ENCODE results near the gene MDN1.

DNA sequence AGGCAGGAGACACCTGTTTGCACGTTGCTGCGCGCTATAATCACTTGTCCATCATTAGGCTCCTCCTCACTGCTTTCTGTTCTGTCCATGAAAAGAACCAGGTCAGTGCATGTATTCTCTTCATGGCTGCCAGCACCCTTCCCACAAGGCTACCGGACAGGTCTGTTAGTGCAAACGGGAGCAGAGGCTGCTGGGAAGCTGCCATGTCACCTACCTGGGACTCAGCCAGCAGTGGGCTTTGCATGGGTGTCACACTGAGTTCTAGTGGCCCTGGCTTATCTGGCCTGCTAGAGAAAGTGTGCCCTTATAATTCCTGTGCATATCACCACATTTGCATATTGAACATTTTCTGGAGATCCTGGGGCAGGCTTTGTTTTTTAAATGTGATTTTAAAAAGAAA is 205.8 kb downstream of the MDN1 start:
- TF ChIP-seq ZNF354B (CRISPR knock-in tag; IDR thresholded peaks at IDR 0.05): no peak
- no peak for TF ChIP-seq ZNF138 (CRISPR knock-in tag; IDR thresholded peaks at IDR 0.05; ENCODE audit: low read depth)
- TF ChIP-seq MTF1 (CRISPR knock-in tag; IDR thresholded peaks at IDR 0.05): no peak
- TF ChIP-seq, protein P1, sequence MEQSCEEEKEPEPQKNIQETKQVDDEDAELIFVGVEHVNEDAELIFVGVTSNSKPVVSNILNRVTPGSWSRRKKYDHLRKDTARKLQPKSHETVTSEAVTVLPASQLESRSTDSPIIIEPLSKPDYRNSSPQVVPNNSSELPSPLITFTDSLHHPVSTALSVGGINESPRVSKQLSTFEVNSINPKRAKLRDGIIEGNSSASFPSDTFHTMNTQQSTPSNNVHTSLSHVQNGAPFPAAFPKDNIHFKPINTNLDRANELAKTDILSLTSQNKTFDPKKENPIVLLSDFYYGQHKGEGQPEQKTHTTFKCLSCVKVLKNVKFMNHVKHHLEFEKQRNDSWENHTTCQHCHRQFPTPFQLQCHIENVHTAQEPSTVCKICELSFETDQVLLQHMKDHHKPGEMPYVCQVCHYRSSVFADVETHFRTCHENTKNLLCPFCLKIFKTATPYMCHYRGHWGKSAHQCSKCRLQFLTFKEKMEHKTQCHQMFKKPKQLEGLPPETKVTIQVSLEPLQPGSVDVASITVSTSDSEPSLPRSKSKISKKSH (CRISPR knock-in tag; IDR thresholded peaks at IDR 0.05; ENCODE audit: borderline replicate concordance): no peak
- TF ChIP-seq GABPA (IDR thresholded peaks at IDR 0.05; ENCODE audit: low read depth, low read length): no peak
- TF ChIP-seq GABPA (CRISPR knock-in tag; IDR thresholded peaks at IDR 0.05; ENCODE audit: low read depth): no peak
- TF ChIP-seq, protein P2, sequence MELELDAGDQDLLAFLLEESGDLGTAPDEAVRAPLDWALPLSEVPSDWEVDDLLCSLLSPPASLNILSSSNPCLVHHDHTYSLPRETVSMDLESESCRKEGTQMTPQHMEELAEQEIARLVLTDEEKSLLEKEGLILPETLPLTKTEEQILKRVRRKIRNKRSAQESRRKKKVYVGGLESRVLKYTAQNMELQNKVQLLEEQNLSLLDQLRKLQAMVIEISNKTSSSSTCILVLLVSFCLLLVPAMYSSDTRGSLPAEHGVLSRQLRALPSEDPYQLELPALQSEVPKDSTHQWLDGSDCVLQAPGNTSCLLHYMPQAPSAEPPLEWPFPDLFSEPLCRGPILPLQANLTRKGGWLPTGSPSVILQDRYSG (CRISPR knock-in tag; IDR thresholded peaks at IDR 0.05): no peak
- no peak for TF ChIP-seq JUN (CRISPR knock-in tag; IDR thresholded peaks at IDR 0.05)
- TF ChIP-seq, protein P3, sequence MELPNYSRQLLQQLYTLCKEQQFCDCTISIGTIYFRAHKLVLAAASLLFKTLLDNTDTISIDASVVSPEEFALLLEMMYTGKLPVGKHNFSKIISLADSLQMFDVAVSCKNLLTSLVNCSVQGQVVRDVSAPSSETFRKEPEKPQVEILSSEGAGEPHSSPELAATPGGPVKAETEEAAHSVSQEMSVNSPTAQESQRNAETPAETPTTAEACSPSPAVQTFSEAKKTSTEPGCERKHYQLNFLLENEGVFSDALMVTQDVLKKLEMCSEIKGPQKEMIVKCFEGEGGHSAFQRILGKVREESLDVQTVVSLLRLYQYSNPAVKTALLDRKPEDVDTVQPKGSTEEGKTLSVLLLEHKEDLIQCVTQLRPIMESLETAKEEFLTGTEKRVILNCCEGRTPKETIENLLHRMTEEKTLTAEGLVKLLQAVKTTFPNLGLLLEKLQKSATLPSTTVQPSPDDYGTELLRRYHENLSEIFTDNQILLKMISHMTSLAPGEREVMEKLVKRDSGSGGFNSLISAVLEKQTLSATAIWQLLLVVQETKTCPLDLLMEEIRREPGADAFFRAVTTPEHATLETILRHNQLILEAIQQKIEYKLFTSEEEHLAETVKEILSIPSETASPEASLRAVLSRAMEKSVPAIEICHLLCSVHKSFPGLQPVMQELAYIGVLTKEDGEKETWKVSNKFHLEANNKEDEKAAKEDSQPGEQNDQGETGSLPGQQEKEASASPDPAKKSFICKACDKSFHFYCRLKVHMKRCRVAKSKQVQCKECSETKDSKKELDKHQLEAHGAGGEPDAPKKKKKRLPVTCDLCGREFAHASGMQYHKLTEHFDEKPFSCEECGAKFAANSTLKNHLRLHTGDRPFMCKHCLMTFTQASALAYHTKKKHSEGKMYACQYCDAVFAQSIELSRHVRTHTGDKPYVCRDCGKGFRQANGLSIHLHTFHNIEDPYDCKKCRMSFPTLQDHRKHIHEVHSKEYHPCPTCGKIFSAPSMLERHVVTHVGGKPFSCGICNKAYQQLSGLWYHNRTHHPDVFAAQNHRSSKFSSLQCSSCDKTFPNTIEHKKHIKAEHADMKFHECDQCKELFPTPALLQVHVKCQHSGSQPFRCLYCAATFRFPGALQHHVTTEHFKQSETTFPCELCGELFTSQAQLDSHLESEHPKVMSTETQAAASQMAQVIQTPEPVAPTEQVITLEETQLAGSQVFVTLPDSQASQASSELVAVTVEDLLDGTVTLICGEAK (IDR thresholded peaks at IDR 0.05): no peak
- TF ChIP-seq, protein P3 (CRISPR knock-in tag; IDR thresholded peaks at IDR 0.05): no peak
- TF ChIP-seq NFRKB (IDR thresholded peaks at IDR 0.05): no peak
- TF ChIP-seq, protein P4, sequence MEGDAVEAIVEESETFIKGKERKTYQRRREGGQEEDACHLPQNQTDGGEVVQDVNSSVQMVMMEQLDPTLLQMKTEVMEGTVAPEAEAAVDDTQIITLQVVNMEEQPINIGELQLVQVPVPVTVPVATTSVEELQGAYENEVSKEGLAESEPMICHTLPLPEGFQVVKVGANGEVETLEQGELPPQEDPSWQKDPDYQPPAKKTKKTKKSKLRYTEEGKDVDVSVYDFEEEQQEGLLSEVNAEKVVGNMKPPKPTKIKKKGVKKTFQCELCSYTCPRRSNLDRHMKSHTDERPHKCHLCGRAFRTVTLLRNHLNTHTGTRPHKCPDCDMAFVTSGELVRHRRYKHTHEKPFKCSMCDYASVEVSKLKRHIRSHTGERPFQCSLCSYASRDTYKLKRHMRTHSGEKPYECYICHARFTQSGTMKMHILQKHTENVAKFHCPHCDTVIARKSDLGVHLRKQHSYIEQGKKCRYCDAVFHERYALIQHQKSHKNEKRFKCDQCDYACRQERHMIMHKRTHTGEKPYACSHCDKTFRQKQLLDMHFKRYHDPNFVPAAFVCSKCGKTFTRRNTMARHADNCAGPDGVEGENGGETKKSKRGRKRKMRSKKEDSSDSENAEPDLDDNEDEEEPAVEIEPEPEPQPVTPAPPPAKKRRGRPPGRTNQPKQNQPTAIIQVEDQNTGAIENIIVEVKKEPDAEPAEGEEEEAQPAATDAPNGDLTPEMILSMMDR (CRISPR knock-in tag; IDR thresholded peaks at IDR 0.05): no peak
- no peak for TF ChIP-seq SRF (IDR thresholded peaks at IDR 0.05; ENCODE audit: low read depth, low read length)

Measured in HepG2 (cell line).